Sigmoid colon (tissue), 7 donors: ENCODE measurements around the gene RELN. TPM values are rescaled to one million over a fixed set of nuclear protein-coding genes. Genes with fewer than 3 reads are reported as not detected.

Experiments used
- DNase-seq: peaks from one replicate; pipeline ENCODE4 v3.0.0-alpha.2; 2019
- H3K27ac ChIP-seq, 4 donors: fragments of 200-600 bp; sonication (generic); one replicate each; pipeline ENCODE4 v1.5.1; 2016 to 2019; ENCODE audit warnings: mild to moderate bottlenecking in 1 of 4
- H3K27me3 ChIP-seq, 3 donors: fragments of 200-600 bp; sonication (generic); one replicate each; pipeline ENCODE4 v1.5.1; 2019; ENCODE audit warnings: mild to moderate bottlenecking in 1 of 3
- H3K36me3 ChIP-seq, 4 donors: fragments of 200-600 bp; sonication (generic); one replicate each; pipeline ENCODE4 v1.5.1; 2016 to 2019
- H3K4me1 ChIP-seq, 4 donors: fragments of 200-600 bp; sonication (generic); one replicate each; pipeline ENCODE4 v1.5.1; 2017 to 2019
- H3K4me3 ChIP-seq, 4 donors: fragments of 200-600 bp; sonication (generic); one replicate each; pipeline ENCODE4 v1.5.1; 2017 to 2019; ENCODE audit warnings: mild to moderate bottlenecking in 2 of 4, moderate library complexity in 1 of 4
- H3K9me3 ChIP-seq, 4 donors: fragments of 200-600 bp in 3 of 4; sonication (generic) in 3 of 4; one replicate each; pipeline versions ENCODE4 v1.5.1 to v1.6.1; 2013 to 2019
- CTCF ChIP-seq, 4 experiments: fragments of 450-650 bp in 3 of 4; fragments of 200-600 bp in 1 of 4; IDR thresholded peaks; one replicate each; pipeline ENCODE4 v1.5.1; 2016 to 2019; ENCODE audit warnings: antibody characterized with exemption in 4 of 4, mild to moderate bottlenecking in 3 of 4, moderate library complexity in 2 of 4
- EP300 ChIP-seq, 4 donors: sonication (generic); formaldehyde crosslinking; IDR thresholded peaks; one replicate each; pipeline ENCODE4 v1.6.1; 2017; ENCODE audit warnings: antibody characterized with exemption in 4 of 4
- POLR2A ChIP-seq, 2 donors: fragments of 450-650 bp; IDR thresholded peaks; one replicate each; pipeline ENCODE4 v1.6.1; 2016; ENCODE audit warnings: antibody characterized with exemption in 2 of 2, mild to moderate bottlenecking in 2 of 2, moderate library complexity in 2 of 2
- POLR2AphosphoS5 ChIP-seq, 4 donors: sonication (generic); formaldehyde crosslinking; IDR thresholded peaks; one replicate each; pipeline ENCODE4 v1.6.1; 2017; ENCODE audit warnings: antibody characterized with exemption in 4 of 4
- WGBS, 2 donors: extraction: QIAGEN DNeasy Blood & Tissue Kit; methylation state at CpG; one replicate each; pipeline ENCODE4 v1.1.7; 2013; 5-methylcytosine and 5-hydroxymethylcytosine counted together
- intact Hi-C: fragments of 100-400 bp; cut with DNase I; formaldehyde crosslinking; loops from one replicate; pipeline ENCODE4 v1.15.1; 2023
- polyA plus RNA-seq, 3 donors: library from polyadenylated mRNA; stranded (reverse); fragments of 200-250 nt; gene quantifications; one replicate each; pipeline ENCODE4 v1.2.3, GENCODE V29; 2013
- total RNA-seq, 4 donors: library from RNA; depleted of rRNA; stranded (reverse); fragments of >200 nt; gene quantifications; one replicate each; pipeline ENCODE4 v1.1.0, GENCODE V29; 2016
- donor health status: healthy with polysubstance abuse.
- donor health status: Bipolar disorder and iron deficiency.
- donor health status: healthy.

Gene RELN
- total and polyA plus RNA-seq, 7 donors, result under 0.01 to 9.2 (median 4.3) TPM; not detected in 1

- H3K27ac ChIP-seq, result no peak overlapping the region
- no peak overlapping the region for H3K4me3 ChIP-seq
- intact Hi-C loops, result no loop called here
- no peaks in the 10 kb centered on the region for H3K9me3 ChIP-seq
- no peaks in the 10 kb centered on the region for H3K27me3 ChIP-seq
- TF ChIP-seq POLR2AphosphoS5 (IDR thresholded peaks at IDR 0.05), result no peak
- TF ChIP-seq POLR2A (IDR thresholded peaks at IDR 0.05), result no peak
- TF ChIP-seq EP300 (IDR thresholded peaks at IDR 0.05), result no peak
- TF ChIP-seq CTCF (IDR thresholded peaks at IDR 0.05), result no peak
- DNase-seq, result no peak
- no peaks in the 10 kb centered on the region for H3K36me3 ChIP-seq
- H3K4me1 ChIP-seq, result no peaks in the 10 kb centered on the region
- 90 to 91% methylated on average over 12 of the region's 12 CpGs for WGBS, 2 donors
These were observed 438.4 kb downstream of the RELN start for GRCh38 chr7:103551016-103551415.

GRCh38 chr7:103549786-103550185, 439.7 kb downstream of the RELN start:
- Histone ChIP-seq H3K36me3 (no peaks in the 10 kb centered on the region), H3K9me3 (no peaks in the 10 kb centered on the region), H3K27ac (no peak overlapping the region), H3K27me3 (no peaks in the 10 kb centered on the region), H3K4me3 (no peak overlapping the region), H3K4me1 (no peaks in the 10 kb centered on the region)
- intact Hi-C loops, result no loop called here
- DNase-seq, result no peak
- WGBS, 2 donors, result 76 to 79% methylated on average over 2 of the region's 2 CpGs
- TF ChIP-seq POLR2A (IDR thresholded peaks at IDR 0.05) (no peak), EP300 (IDR thresholded peaks at IDR 0.05) (no peak), POLR2AphosphoS5 (IDR thresholded peaks at IDR 0.05) (no peak), CTCF (IDR thresholded peaks at IDR 0.05) (no peak)

GRCh38 chr7:103547451-103548284, 441.8 kb downstream of the RELN start:
- no peak overlapping the region for H3K4me3 ChIP-seq
- no peak overlapping the region for H3K27ac ChIP-seq
- no peaks in the 10 kb centered on the region for H3K36me3 ChIP-seq
- TF ChIP-seq POLR2AphosphoS5 (IDR thresholded peaks at IDR 0.05) (no peak), EP300 (IDR thresholded peaks at IDR 0.05) (no peak), POLR2A (IDR thresholded peaks at IDR 0.05) (no peak), CTCF (IDR thresholded peaks at IDR 0.05) (no peak)
- intact Hi-C loops, result no loop called here
- DNase-seq, result no peak
- no peaks in the 10 kb centered on the region for H3K27me3 ChIP-seq
- no peaks in the 10 kb centered on the region for H3K9me3 ChIP-seq
- WGBS, 2 donors, result 84 to 88% methylated on average over 3 of the region's 3 CpGs
- no peaks in the 10 kb centered on the region for H3K4me1 ChIP-seq

- H3K4me1 ChIP-seq, result peaks cover 0 to 4% (median 0%) of the 10 kb centered on the region in 4 donors
- H3K27ac ChIP-seq, result no peak overlapping the region
- no peak overlapping the region for H3K4me3 ChIP-seq
- DNase-seq, result no peak
- no peaks in the 10 kb centered on the region for H3K9me3 ChIP-seq
- WGBS, 2 donors, result 85 to 87% methylated on average over 5 of the region's 5 CpGs
- H3K27me3 ChIP-seq, result no peaks in the 10 kb centered on the region
- intact Hi-C loops, result no loop called here
- H3K36me3 ChIP-seq, result no peaks in the 10 kb centered on the region
- no peak for TF ChIP-seq CTCF (IDR thresholded peaks at IDR 0.05)
- no peak for TF ChIP-seq POLR2A (IDR thresholded peaks at IDR 0.05)
- no peak for TF ChIP-seq EP300 (IDR thresholded peaks at IDR 0.05)
- TF ChIP-seq POLR2AphosphoS5 (IDR thresholded peaks at IDR 0.05), result no peak
These were observed 447.0 kb downstream of the RELN start for GRCh38 chr7:103542470-103542869.
